Measurements from ENCODE around the gene PLXNA1.

The PLXNA1 gene

DNA sequence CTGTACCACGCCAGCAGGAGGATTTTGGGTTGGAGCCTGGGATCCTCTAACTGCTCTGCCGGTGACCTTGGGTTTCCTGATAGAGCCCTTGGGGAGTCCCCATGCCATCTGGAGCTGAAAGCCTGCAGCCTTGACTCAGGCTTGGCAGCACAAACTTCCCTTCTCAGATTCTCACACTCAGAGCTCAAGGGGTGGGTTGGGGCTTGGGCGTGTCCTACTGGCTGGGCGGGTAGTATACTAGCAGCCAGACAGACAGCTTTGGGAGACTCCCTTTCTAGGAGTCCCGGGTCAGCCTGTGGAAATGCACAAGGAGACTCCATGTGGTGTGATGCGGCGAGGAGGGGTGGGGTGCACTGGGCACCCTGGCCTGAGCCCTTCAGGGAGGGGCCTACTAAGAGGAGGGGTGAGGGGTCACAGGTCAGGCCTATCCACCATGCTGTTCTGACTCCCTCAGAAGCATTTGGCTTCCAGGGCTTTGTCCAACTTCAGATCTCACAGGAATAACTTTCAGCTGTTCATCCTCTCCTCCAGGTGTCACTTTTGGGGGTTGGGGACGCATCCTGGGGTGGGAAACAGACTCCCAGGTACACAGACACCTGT is 21.6 kb upstream of the PLXNA1 start:
- DNase-seq (ENCODE audit: insufficient read length) (no peak), FAIRE-seq (peak; percentile 69)
- TF ChIP-seq POLR2AphosphoS5 (IDR thresholded peaks at IDR 0.05; ENCODE audit: low read depth, low read length) (no peak), TAF1 (IDR thresholded peaks at IDR 0.05; ENCODE audit: borderline replicate concordance, low read depth, low read length) (no peak), POLR2A (IDR thresholded peaks at IDR 0.05; ENCODE audit: low read depth, low read length) (no peak)

- TF ChIP-seq POLR2A (IDR thresholded peaks at IDR 0.05; ENCODE audit: low read depth, low read length): no peak
- no peak for TF ChIP-seq POLR2AphosphoS5 (IDR thresholded peaks at IDR 0.05; ENCODE audit: low read depth, low read length)
- no peak for TF ChIP-seq TAF1 (IDR thresholded peaks at IDR 0.05; ENCODE audit: borderline replicate concordance, low read depth, low read length)
- DNase-seq (ENCODE audit: insufficient read length) (no peak), FAIRE-seq (no peak)
Measured at GRCh38 chr3:126961791-126962461, 21.0 kb upstream of the PLXNA1 start.

GRCh38 chr3:126962756-126963155 is 20.2 kb upstream of the PLXNA1 start:
- no peak for TF ChIP-seq TAF1 (IDR thresholded peaks at IDR 0.05; ENCODE audit: borderline replicate concordance, low read depth, low read length)
- no peak for TF ChIP-seq POLR2A (IDR thresholded peaks at IDR 0.05; ENCODE audit: low read depth, low read length)
- TF ChIP-seq POLR2AphosphoS5 (IDR thresholded peaks at IDR 0.05; ENCODE audit: low read depth, low read length): no peak
- DNase-seq (ENCODE audit: insufficient read length): no peak
- FAIRE-seq: no peak

GRCh38 chr3:126963261-126964190 is 19.4 kb upstream of the PLXNA1 start:
- no peak for DNase-seq (ENCODE audit: insufficient read length)
- no peak for TF ChIP-seq TAF1 (IDR thresholded peaks at IDR 0.05; ENCODE audit: borderline replicate concordance, low read depth, low read length)
- TF ChIP-seq POLR2AphosphoS5 (IDR thresholded peaks at IDR 0.05; ENCODE audit: low read depth, low read length): no peak
- TF ChIP-seq POLR2A (IDR thresholded peaks at IDR 0.05; ENCODE audit: low read depth, low read length): no peak
- no peak for FAIRE-seq

DNA sequence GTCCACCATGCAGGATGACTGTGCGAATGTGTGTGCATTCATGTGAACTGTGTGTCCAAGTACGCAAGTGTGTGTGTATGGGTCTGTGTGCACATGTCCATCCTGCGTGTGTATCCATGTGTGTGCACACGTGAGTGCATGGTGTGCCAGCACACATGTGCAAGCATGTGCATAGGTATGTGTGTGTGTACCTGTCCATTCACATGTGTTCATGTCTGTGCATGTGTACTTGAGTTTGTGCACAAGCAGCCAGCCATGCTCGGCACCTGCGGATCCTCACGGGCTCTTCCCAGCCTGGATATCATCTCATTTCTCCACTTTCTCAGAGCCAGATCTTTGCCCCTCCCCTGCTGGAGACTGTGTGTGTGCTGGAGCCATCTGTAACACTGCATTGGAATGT is 18.7 kb upstream of the PLXNA1 start:
- DNase-seq (ENCODE audit: insufficient read length) (no peak), FAIRE-seq (peak; percentile 69)
- TF ChIP-seq POLR2A (IDR thresholded peaks at IDR 0.05; ENCODE audit: low read depth, low read length): no peak
- no peak for TF ChIP-seq TAF1 (IDR thresholded peaks at IDR 0.05; ENCODE audit: borderline replicate concordance, low read depth, low read length)
- TF ChIP-seq POLR2AphosphoS5 (IDR thresholded peaks at IDR 0.05; ENCODE audit: low read depth, low read length): no peak

DNA sequence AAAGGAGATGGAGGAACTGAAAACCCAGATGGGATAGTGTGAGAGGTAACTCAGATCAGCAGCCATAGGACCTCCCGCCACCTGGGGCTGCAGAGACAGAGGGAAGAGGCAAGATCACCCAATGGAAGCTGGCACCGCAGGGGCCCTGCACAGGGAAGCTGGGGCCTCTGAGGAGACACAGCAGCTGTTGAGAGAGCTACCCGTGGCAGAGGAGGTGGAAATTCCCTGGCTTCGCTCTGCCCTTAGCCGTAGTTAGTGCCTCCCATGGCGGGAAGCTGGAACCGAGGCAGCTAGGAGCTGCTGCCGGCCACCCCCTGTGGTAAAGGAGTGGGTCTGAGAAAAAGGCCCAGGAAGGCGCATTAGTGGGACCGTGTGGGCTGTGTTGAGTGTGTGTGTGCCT is 18.0 kb upstream of the PLXNA1 start:
- no peak for FAIRE-seq

DNA sequence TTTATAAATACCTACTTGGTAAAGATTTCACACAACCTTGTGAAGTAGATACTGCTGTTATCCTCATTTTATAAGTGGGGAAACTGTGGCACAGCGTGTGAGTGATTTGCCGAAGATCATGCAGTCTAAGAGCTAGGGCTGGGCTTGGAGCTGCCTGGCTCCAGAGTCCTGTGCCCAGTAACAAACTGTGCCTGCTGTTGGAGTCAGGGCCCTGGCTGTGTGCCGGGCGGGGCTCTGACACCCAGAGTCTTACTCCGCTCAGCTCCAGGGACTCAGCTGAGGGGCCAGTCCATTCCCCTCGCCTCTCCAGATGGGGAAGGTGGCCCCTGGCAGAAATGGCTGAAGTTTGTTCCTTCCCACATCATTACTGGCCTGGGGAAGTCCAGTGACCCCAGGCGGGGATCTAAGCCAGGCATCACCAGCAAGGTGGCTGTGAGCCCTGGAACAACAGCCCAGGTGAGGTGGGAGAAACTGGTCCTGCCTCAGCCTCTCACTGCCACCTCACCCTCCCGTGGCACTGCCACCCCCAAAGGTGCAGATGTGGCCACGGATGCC is 17.3 kb upstream of the PLXNA1 start:
- TF ChIP-seq POLR2AphosphoS5 (IDR thresholded peaks at IDR 0.05; ENCODE audit: low read depth, low read length) (no peak), TAF1 (IDR thresholded peaks at IDR 0.05; ENCODE audit: borderline replicate concordance, low read depth, low read length) (no peak), POLR2A (IDR thresholded peaks at IDR 0.05; ENCODE audit: low read depth, low read length) (no peak)
- no peak for FAIRE-seq

More for the DNA sequence above, 18.0 kb upstream of the PLXNA1 start:
- no peak for TF ChIP-seq POLR2A (IDR thresholded peaks at IDR 0.05; ENCODE audit: low read depth, low read length)
- no peak for TF ChIP-seq TAF1 (IDR thresholded peaks at IDR 0.05; ENCODE audit: borderline replicate concordance, low read depth, low read length)
- TF ChIP-seq POLR2AphosphoS5 (IDR thresholded peaks at IDR 0.05; ENCODE audit: low read depth, low read length): no peak
- no peak for DNase-seq (ENCODE audit: insufficient read length)

DNA sequence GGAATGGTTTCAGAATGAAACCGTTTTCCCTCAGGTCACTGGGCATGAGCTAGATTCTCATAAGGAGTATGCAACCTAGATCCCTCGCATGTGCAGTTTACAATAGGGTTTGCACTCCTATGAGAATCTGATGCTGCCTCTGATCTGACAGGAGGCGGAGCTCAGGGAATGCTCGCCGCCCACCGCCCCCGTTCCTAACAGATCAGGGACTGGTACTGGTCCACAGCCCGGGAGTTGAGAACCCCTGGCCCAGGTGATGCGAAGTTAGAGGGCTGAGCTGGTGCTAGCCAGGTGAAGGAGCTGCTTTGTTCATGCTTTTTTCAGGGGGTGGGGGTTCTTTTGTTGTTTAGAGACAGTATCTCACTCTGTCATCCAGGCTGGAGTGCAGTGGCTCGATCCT is 15.5 kb upstream of the PLXNA1 start:
- no peak for DNase-seq (ENCODE audit: insufficient read length)
- FAIRE-seq: no peak
- no peak for TF ChIP-seq POLR2AphosphoS5 (IDR thresholded peaks at IDR 0.05; ENCODE audit: low read depth, low read length)
- no peak for TF ChIP-seq POLR2A (IDR thresholded peaks at IDR 0.05; ENCODE audit: low read depth, low read length)
- TF ChIP-seq TAF1 (IDR thresholded peaks at IDR 0.05; ENCODE audit: borderline replicate concordance, low read depth, low read length): no peak

More for the DNA sequence above, 17.3 kb upstream of the PLXNA1 start:
- no peak for DNase-seq (ENCODE audit: insufficient read length)

DNA sequence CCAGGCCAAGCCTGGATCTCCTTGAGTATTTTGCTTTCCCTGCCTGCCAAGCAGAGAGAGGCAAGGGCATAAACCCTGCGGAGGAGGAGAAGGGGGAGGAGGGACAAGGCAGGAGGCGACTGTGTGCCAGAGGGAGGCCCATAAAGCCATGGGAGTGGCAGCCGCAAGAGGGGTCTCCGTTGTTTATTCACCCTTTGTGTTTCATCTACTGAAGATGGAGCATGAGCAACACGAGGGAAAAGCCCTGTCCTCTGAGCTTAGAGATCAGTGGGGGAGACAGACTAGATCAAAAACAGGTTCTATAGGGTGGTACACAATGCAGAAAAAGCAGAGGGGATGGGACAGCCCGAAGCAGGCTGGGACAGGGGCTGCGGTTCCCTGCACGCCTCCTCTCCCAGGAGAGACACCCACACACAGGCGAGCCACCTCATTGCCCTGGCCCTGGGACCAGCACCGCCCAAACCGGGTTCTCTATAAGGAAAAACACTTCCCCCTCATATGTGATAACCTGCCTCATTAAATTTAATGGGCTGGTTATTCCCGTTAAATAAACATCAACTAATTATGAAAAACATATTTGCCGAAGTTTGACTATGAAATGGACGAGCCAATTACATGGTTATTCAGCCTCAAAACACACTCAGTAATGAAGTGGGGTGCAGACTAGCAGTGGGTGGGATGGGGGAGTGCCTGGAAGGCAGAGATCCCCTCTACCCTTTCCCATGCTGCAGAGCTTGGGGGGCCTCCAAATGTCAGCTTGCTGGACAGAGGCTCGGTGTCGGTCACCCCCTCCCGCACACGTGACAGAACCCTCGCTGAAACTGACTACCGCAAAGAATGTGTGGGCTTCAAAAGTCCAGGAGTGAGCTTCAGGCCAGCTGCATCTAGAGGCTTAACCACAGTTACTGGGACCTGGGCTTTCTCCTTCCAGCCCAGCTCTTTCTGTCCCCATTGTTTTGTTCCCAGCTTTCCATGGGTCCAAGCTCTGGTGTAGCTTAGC is 14.2 kb upstream of the PLXNA1 start:
- no peak for DNase-seq (ENCODE audit: insufficient read length)
- no peak for TF ChIP-seq POLR2A (IDR thresholded peaks at IDR 0.05; ENCODE audit: low read depth, low read length)
- no peak for TF ChIP-seq TAF1 (IDR thresholded peaks at IDR 0.05; ENCODE audit: borderline replicate concordance, low read depth, low read length)
- TF ChIP-seq POLR2AphosphoS5 (IDR thresholded peaks at IDR 0.05; ENCODE audit: low read depth, low read length): no peak
- FAIRE-seq: no peak

DNA sequence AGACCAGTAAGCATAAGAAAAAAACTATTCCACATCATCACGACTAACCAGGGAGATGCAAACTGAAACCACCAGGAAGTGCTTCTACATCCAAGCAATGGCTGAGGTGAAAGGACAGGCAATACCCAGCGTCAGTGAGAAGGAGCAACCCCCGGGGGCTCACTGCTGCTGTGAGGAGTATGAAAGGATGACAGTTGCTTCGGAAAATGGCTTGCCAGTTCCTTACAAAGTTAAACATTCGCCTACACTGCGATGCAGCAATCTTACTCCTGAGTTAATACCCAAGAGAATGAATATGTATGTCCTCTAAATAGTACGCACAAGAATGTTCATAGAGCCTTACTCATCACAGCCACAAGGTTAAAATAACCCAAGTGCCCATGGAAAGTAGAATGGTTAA is 13.3 kb upstream of the PLXNA1 start:
- DNase-seq (ENCODE audit: insufficient read length) (no peak), FAIRE-seq (no peak)
- TF ChIP-seq TAF1 (IDR thresholded peaks at IDR 0.05; ENCODE audit: borderline replicate concordance, low read depth, low read length) (no peak), POLR2AphosphoS5 (IDR thresholded peaks at IDR 0.05; ENCODE audit: low read depth, low read length) (no peak), POLR2A (IDR thresholded peaks at IDR 0.05; ENCODE audit: low read depth, low read length) (no peak)
